Esophagus muscularis mucosa (tissue), 4 donors: ENCODE data around the gene CCDC181. TPM values are rescaled to one million over a fixed set of nuclear protein-coding genes. Genes with fewer than 3 reads are reported as not detected.

Experiments used
- DNase-seq: peaks from one replicate; pipeline ENCODE4 v3.0.0-alpha.2; 2017; ENCODE audit errors: extremely low spot score
- H3K27ac ChIP-seq, 4 donors: fragments of 200-600 bp; sonication (generic); replicated peaks in 1 of 4; 1 replicate in 3 of 4; 2 replicates in 1 of 4; pipeline ENCODE4 v1.5.1; 2016 to 2019; ENCODE audit warnings: mild to moderate bottlenecking in 1 of 4
- H3K27me3 ChIP-seq, 4 donors: fragments of 200-600 bp; sonication (generic); one replicate each; pipeline versions ENCODE4 v1.5.1 to v1.6.0; 2016 to 2019
- H3K36me3 ChIP-seq, 4 donors: fragments of 200-600 bp; sonication (generic); one replicate each; pipeline ENCODE4 v1.5.1; 2016 to 2019
- H3K4me1 ChIP-seq, 4 donors: fragments of 200-600 bp; sonication (generic); one replicate each; pipeline ENCODE4 v1.5.1; 2016 to 2019
- H3K4me3 ChIP-seq, 4 donors: fragments of 200-600 bp; sonication (generic); 1 replicate in 2 of 4; 2 replicates in 2 of 4; pipeline ENCODE4 v1.5.1; 2016 to 2019; ENCODE audit warnings: mild to moderate bottlenecking in 4 of 4, moderate library complexity in 1 of 4
- H3K9me3 ChIP-seq, 4 donors: fragments of 200-600 bp; sonication (generic); 1 replicate in 3 of 4; 2 replicates in 1 of 4; pipeline ENCODE4 v1.5.1; 2016 to 2019
- CTCF ChIP-seq, 3 experiments: fragments of 200-600 bp in 2 of 3; fragments of 450-650 bp in 1 of 3; sonication (generic) in 2 of 3; IDR thresholded peaks; one replicate each; pipeline ENCODE4 v1.5.1; 2017 to 2019; ENCODE audit warnings: antibody characterized with exemption in 3 of 3, mild to moderate bottlenecking in 2 of 3, moderate library complexity in 1 of 3
- EP300 ChIP-seq: sonication (generic); formaldehyde crosslinking; IDR thresholded peaks from one replicate; pipeline ENCODE4 v1.6.1; 2017; ENCODE audit warnings: antibody characterized with exemption
- POLR2A ChIP-seq: fragments of 450-650 bp; IDR thresholded peaks from one replicate; pipeline ENCODE4 v1.6.1; 2017; ENCODE audit warnings: antibody characterized with exemption, moderate library complexity, mild to moderate bottlenecking, low read depth
- POLR2AphosphoS5 ChIP-seq, 2 donors: sonication (generic); formaldehyde crosslinking; IDR thresholded peaks; one replicate each; pipeline ENCODE4 v1.6.1; 2017; ENCODE audit warnings: antibody characterized with exemption in 2 of 2
- WGBS: methylation state at CpG from one replicate; pipeline ENCODE4 v1.1.5; 2018; 5-methylcytosine and 5-hydroxymethylcytosine counted together
- intact Hi-C: fragments of 100-400 bp; cut with DNase I; formaldehyde crosslinking; loops from one replicate; pipeline ENCODE4 v1.15.1; 2023
- total RNA-seq, 4 donors: library from RNA; depleted of rRNA; stranded (reverse); fragments of >200 nt; gene quantifications; one replicate each; pipeline versions ENCODE4 v1.1.0 to v1.2.1, GENCODE V29; 2016

Gene CCDC181
- total RNA-seq, 4 donors from 2014 or later = 0.80 to 2.3 (median 0.91) TPM

- Histone ChIP-seq H3K9me3 (no peaks in the 10 kb centered on the region), H3K36me3 (no peaks in the 10 kb centered on the region), H3K4me3 (no peak overlapping the region), H3K4me1 (no peaks in the 10 kb centered on the region), H3K27me3 (no peaks in the 10 kb centered on the region), H3K27ac (no peak overlapping the region)
- TF ChIP-seq POLR2AphosphoS5 (IDR thresholded peaks at IDR 0.05) (no peak), POLR2A (no peak), EP300 (no peak), CTCF (IDR thresholded peaks at IDR 0.05) (no peak)
- intact Hi-C loops = no loop called here
- DNase-seq = no peak
- WGBS = 92% methylated on average over 1 of the region's 1 CpG
Measured at GRCh38 chr1:169360415-169360814, 66.9 kb downstream of the CCDC181 start.

GRCh38 chr1:169348383-169349036, 78.8 kb downstream of the CCDC181 start:
- intact Hi-C loops = loop anchor here (1.0 to 10.0 kb wide), 3 partner anchors 745 to 1006 kb away; no protein-coding TSS in a partner anchor
- Histone ChIP-seq H3K4me1 (no peaks in the 10 kb centered on the region), H3K36me3 (no peaks in the 10 kb centered on the region), H3K27me3 (no peaks in the 10 kb centered on the region), H3K27ac (no peak overlapping the region), H3K9me3 (no peaks in the 10 kb centered on the region), H3K4me3 (no peak overlapping the region)
- WGBS = 43% methylated on average over 5 of the region's 5 CpGs
- DNase-seq = no peak
- TF ChIP-seq CTCF (IDR thresholded peaks at IDR 0.05) = peak; percentile 73 to 83 (median 78)
- no peak for TF ChIP-seq POLR2AphosphoS5 (IDR thresholded peaks at IDR 0.05)

DNA sequence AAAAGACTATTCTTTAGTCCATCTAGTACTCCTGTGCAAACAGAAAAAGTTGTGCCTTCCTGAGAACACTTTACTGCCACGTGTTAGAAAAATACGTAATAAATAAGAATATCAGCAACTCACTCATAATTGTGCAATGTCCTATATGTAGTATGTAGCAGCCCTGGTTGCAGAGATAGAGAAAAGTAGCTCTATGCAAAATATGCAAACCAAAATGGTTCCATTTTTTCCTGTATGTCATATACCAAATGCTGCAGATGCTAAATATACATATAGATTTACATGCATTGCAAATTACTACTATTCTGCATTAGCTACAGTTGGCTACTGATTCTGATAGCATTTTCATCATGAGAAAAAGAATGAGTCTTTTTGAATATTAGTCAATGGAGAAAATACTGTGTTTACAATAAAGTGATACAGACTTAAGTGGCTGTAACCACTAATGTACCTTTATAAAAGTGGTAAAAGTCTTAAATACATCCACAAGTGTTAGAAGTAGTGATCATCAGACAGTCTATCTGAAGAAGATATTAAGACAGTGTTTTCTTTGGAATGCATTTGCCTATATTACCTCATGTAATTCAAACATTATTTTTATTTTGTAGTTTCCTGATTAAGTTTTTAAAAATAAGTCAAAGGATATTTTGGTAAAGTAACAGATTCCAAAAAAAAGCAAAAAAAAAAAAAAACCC, 79.4 kb downstream of the CCDC181 start:
- Histone ChIP-seq H3K36me3 (no peaks in the 10 kb centered on the region), H3K27me3 (no peaks in the 10 kb centered on the region), H3K9me3 (no peaks in the 10 kb centered on the region), H3K27ac (no peak overlapping the region), H3K4me3 (no peak overlapping the region), H3K4me1 (no peaks in the 10 kb centered on the region)
- WGBS = 73% methylated on average over 2 of the region's 2 CpGs
- TF ChIP-seq EP300 (no peak), POLR2A (no peak), CTCF (IDR thresholded peaks at IDR 0.05) (no peak)
- intact Hi-C loops = loop anchor here (1.0 to 10.0 kb wide), 3 partner anchors 745 to 1006 kb away; no protein-coding TSS in a partner anchor
- no peak for DNase-seq

DNA sequence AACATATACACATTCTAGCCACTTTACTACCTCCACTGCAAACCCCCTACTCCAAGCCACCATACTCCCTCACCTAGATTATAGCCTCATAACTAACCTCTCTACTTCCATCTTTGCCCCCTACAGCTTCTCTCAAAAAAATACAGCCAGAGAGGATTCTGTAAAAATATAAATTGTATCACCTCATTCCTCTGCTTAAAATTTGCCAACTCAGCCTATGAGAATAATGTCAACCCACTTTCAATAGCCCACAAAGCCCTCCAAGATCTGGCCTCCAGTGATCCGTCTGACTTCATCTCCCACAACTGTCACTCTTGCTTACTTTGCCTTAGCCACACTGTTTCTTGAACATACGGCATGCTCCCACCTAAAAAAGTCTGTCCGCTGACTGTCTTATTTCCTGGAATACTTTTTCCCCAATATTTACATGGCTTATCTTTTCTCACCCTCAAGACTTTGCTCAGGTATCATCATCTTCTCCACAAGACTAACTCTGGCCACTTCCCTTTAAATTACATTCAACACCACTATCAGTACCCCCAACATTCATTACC, 81.2 kb downstream of the CCDC181 start:
- H3K9me3 ChIP-seq = no peaks in the 10 kb centered on the region
- TF ChIP-seq CTCF (IDR thresholded peaks at IDR 0.05) (no peak), POLR2AphosphoS5 (IDR thresholded peaks at IDR 0.05) (no peak), POLR2A (no peak), EP300 (no peak)
- 98% methylated on average over 3 of the region's 3 CpGs for WGBS
- intact Hi-C loops = loop anchor here (5.0 to 10.0 kb wide), 2 partner anchors 911 to 1004 kb away; no protein-coding TSS in a partner anchor
- H3K27ac ChIP-seq = no peak overlapping the region
- no peak for DNase-seq
- no peak overlapping the region for H3K4me3 ChIP-seq
- no peaks in the 10 kb centered on the region for H3K4me1 ChIP-seq
- H3K36me3 ChIP-seq = no peaks in the 10 kb centered on the region
- no peaks in the 10 kb centered on the region for H3K27me3 ChIP-seq
